ENCODE data around the gene DHFR2. TPM values are rescaled to one million over a fixed set of nuclear protein-coding genes. Genes with fewer than 3 reads are reported as not detected.
"Not testable (repeated sequence)": the region's sequence is repeated elsewhere in the genome, so short reads cannot be mapped to it uniquely, and the experiment has no call there.

DHFR2 gene
- total RNA-seq = 8.5 TPM

DNA sequence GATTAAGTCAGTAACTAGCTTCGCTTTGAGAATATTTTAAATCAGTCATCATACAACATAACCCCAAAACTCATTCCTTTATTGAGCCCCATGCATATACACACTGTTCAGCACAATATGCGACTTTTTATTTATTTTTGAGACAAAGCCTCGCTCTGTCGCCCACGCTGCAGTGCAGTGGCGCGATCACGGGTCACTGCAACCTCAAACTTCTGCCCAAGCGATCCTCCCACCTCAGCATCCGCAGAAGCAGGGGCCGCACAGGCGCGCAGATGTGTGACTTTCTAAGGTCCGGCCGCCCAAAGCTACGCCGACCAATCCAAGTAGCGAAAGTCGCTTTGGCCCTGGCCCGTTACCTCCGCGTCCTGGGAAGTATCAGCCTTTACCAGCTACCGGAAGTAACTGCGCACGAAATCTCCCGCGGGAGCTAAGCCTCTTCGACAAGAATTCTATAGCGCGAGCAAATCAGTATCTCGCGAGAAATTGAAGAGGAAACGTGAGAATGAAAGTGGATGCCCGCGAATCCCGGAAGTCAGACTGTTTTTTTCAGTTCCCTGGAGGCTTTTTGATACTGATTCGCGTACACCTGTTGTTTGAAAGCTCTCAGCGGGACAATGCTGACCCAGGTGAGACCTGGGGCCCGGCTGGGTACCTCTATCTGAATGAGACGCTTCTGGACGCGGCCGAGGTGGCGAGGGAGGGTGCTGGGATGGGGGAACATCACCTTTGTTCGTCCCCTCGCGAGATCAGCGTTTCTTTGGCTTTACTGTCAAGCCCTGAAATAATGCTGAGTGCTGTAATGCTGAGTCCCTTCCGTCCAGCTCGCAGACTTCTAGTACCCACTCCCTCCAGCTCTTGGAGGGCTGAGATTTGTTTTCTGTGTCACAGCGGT, at the start of gene DHFR2, which contains the start of gene NSUN3:
TSS of gene DHFR2 (minus strand) at position 404 of the 892 bp plus-strand sequence. CDS start 1,405 bp downstream, outside the sequence.
TSS of gene NSUN3 (plus strand) at position 549 of the 892 bp plus-strand sequence. CDS start at position 615, 66 bp downstream.
- DNase-seq (ENCODE audit: low spot score) = peak; percentile 95

DNA sequence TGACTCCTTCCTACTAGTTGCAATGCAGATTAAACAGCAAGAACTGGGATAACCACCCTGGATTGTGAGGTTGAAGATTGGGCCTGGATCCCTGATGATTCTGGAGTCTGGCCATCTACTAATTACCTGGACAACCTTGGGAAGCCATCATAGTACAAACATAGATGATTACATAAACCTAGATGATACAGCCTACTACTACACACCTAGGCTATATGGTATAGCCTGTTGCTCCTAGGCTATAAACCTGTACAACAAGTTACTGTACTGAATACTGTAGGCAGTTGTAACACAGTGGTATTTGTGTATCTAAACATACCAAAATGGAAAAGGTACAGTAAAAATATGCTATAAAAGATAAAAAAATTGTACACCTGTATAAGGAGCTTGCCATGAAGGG, 48.1 kb upstream of the DHFR2 start:
- DNase-seq (ENCODE audit: low spot score) = no peak

DNA sequence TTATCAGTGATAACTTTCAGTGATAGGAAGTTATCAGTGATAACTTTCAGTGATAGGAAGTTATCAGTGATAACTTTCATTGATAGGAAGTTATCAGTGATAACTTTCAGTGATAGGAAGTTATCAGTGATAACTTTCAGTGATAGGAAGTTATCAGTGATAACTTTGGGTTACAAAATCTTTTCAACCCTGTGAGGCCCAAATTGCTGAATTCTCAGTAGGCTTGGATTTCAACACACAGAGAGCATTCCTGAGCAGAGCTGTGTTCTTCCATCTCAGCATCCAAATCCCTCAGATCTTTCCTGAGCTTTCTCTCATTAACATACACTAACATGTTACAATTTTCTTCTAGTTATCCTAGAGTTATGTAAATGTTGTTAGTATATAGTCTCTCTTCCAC, 47.5 kb upstream of the DHFR2 start:
- DNase-seq (ENCODE audit: low spot score) = not testable (repeated sequence)

DNA sequence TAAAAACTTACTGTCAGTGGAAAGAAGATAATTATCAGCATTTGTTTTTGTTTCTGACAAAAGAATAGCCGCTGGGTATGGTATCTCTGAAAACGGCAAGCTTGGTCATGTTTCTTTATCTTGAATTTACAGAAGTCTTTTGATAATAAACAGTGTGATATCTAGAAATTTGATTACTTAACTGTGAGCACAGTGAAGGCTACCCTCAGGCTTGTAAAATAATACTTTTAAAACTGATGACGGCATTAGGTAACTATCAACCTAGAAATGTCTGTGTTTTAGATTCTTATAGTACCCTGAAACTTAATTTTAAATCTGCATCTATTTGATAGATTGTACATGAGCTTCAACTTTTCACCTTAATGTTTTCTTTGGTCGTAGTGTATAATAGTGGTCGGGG, 43.6 kb upstream of the DHFR2 start:
- no peak for DNase-seq (ENCODE audit: low spot score)

DNA sequence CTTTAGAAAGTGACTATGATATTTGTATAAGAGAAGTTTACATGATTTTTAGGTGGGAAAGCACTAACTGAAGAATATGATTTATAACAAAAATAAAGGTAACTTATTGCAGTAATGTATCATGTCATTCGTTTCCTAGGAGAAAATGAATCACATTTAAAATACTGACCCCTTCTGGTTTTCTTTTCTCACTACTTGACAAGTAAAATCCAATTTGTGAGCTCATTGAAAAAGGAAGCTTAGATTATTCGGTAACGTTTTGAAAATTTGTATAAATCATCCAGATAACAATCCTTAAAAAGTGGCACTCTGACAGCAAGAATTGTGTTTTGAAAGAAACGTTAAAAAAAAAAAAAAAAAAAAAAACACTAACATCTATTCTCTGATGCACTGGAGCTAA, 39.1 kb upstream of the DHFR2 start:
- no peak for DNase-seq (ENCODE audit: low spot score)

DNA sequence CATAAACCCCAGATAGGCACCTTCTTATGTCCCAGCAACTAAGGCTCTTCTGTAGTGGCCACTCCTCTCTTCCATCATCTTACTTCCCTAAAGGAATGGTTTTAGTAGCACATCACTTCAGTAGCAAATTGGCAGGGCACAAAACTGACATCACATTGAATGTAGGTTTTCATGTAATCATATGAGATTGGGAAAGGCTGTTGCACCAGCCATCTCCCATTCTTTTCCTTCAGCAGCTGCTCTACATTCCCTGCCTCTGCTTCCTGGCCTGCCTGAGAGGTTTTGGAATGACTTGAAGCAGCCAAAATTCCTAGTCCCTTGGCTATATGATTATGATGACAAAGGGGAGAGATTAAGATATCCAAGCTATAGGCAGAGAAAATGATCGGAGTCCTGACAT, 36.6 kb upstream of the DHFR2 start:
- DNase-seq (ENCODE audit: low spot score) = no peak

DNA sequence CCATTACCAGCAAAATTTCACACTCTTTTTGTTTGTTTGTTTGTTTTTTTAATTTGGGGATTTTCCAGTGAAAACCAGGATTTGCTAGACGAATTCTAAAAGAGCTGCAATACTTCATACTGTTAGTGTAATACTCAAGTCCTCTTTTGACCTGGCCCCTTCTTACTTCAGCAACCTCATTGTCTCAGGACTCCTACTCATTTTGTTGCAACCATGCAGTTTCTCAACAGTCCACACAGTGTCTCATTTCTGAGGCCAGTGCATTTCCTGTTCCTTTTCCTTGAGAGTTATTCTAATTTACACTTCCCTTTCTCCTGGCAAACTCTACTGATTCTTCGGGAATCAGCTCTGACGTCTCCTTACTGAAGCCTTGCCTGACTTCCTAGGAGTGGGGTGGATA, 35.7 kb upstream of the DHFR2 start:
- DNase-seq (ENCODE audit: low spot score) = no peak

DNA sequence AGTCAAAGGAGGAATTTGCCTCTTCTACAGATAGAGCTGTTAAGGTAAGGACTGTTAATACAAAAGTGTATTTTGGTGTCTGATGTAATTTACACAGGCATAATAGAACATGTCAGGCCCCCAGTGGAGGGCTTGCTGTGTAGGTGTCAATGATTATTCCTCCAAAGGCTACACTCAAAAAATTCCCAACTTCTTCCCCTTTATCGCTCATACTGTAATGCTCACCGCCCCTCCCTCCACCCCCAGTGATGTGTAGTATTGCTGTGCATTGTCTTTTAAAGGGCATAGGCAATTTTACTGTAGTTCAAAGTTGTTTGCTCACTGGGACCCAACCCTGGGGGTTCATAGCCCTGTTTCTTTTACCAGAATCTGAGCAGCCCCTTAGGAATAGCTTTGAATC, 32.4 kb upstream of the DHFR2 start:
- no peak for DNase-seq (ENCODE audit: low spot score)

DNA sequence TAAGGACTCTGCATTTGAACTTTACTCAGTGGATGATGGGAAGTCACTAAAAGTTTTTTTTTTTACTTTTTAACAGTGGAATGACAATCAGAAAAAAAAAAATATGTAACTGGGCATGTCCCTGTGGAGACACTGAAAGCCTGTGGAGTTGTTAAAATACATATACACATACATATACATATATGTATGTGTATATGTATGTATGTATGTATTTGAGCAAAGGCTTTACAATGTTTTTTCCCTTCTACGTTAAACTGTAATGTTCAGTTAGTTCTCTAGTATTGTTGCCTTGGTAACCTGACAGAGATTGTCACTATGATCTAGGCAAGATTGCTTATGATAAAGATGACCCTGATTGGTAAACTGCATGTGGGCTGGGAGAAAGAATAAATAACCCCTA, 30.4 kb upstream of the DHFR2 start:
- no peak for DNase-seq (ENCODE audit: low spot score)

DNA sequence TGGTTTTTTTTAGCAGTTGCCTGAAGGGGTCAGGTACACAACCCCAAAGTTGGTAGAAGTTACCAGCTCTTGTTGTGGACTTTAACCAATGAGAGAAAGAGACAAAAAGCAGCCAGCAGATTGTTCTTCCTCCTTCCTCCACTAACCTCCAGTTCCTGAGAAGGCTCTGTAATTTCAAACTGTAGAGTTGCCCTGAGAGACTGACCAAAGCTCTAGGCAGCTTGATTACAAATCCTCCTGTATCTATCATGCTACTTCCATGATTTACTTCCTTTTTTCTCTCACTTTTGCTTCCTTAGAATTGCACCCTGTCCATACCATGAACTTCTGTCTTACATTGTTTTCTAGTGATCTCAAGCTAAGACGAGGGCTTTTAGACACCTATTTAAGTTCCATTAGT, 29.4 kb upstream of the DHFR2 start:
- DNase-seq (ENCODE audit: low spot score) = no peak

DNA sequence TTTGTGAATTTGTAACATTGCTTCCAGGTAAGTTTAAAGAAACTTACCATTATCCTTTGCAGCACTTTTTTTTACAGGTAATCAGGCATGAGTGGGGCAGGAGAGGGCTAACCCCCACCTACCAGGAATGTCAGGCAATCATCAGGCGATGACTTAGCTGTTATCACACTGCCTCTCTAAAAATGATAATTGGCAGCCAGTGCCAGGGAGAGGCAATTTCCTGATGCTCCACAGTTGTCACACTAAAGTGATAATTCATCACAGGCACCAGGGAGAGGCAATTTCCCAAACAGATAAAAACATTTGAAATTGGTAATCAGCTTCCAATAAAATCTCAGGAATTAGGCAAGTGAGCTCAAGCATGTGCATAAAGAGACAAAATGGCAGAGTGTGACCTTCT, 26.4 kb upstream of the DHFR2 start:
- no peak for DNase-seq (ENCODE audit: low spot score)

DNA sequence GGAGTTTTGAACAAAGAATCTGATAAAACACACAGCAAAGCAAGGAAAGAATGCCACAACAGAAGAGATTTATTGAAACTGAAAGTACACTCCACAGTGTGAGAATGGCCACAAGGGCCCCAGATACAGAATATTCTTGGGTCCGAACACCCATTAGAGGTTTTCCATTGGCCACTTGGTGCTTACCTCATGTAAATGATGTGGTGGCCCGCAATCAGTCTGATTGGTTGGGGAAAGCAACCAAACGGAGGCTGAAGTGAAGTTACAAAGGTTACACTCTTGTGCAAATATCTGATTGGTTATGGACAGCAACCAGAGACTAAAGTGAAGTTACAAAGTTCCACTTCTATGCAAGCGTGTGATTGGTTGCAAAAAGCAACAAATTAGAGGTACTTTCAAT, 20.5 kb upstream of the DHFR2 start:
- no peak for DNase-seq (ENCODE audit: low spot score)

DNA sequence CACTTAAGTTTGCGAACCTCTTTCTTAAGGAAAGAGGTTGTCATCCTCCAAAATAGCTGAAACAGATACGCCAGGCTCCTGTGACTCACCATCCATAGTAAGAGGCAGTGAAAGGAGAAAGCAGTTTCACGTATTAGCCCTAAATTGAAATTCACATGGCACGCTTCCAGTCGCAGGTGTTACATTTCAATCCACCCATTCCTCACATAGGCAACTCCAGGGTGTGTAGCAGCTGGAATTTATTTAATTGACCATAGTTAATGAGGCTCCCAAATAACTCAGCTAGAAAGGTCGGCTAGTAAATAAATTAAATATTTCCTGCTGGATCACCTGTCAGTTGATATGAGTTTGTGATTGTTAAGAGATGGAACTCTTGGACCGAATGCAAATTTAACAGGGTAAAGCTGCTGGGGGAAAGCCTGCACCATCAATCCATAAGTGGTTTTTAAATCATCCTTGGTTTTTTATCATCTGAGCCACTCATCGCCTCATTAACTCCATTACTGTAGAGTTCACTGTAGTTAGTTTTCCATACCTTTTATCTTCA, 19.7 kb upstream of the DHFR2 start:
- DNase-seq (ENCODE audit: low spot score) = no peak

DNA sequence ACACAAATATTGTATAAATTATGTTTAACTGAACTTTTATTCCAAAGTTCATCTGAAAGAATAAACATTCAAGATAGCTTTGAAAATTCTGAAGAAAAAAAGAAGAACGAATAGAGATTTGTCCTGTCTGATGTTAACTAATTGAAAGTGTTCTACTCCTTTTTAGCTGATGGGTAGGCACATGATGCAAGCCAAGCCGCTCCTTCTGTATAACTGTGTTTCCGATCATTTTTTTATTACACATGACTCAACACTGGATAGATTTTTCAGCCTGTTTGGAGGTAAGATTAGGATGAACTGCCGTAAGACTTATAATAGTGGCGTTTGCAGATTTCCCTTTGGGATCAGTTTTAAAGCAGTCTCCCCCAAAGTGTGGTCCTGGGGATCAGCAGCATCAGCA, 19.2 kb upstream of the DHFR2 start:
- DNase-seq (ENCODE audit: low spot score) = no peak

DNA sequence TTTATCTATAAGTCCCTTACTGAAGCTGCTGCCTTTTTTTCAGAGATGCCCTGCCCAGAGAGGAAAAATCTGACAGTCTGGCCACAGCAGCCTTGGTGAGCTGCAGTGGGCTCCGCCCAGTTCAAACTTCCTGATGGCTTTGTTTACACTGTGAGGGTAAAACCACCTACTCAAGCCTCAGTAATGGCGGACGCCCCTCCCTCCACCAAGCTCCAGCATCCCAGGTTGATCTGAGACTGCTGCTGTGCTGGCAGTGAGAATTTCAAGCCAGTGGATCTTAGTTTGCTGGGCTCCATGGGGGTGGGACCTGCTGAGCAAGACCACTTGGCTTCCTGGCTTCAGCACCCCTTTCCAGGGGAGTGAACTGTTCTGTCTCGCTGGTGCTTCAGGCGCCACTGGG, 17.8 kb upstream of the DHFR2 start:
- DNase-seq (ENCODE audit: low spot score) = not testable (repeated sequence)

DNA sequence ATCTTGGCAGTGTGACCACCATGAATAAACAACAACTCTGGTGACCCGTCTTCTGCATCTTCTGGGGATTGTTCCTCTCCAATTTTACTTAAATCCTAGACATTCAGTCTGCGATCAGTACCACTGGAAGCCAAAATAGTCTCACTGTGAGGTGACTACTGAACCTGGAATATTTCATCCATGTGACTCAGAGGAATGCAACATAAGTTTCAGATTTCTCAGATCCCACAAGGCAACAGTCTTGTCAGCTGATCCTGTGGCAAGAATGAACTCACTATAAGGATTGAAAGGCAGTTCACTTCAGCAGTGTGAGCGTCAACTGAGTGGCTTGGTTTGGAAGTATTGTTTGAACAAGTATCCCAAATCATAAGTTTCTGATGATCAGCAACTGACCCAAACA, 13.3 kb upstream of the DHFR2 start:
- DNase-seq (ENCODE audit: low spot score) = no peak

DNA sequence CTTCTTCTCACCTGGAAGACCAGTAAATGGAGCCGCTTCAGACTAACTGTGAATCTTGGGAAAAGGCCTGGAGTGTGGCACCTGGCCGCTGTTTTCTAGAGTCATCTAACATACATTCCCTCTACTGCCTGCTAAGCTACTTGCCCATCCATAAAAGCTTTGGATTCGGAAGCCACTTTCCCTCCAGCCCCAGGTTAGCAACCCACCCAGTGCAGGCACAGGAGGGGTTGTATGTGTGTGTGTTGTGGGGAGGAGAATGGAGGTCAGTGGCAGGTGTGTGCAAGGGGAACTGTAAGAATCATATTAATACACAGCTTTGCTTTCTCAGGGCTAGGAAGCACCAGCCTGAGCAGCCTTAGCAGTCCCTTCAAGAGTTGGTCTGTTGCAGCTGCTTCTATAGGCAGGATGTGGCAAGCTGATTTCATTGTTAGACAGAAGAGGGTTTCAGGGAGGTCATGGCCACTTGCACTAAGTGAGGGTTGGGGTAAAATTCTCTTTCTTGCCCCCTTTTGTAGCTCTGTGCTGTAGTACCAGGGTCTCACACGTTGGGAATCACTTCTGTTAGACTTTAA, 9.1 kb upstream of the DHFR2 start:
- no peak for DNase-seq (ENCODE audit: low spot score)

DNA sequence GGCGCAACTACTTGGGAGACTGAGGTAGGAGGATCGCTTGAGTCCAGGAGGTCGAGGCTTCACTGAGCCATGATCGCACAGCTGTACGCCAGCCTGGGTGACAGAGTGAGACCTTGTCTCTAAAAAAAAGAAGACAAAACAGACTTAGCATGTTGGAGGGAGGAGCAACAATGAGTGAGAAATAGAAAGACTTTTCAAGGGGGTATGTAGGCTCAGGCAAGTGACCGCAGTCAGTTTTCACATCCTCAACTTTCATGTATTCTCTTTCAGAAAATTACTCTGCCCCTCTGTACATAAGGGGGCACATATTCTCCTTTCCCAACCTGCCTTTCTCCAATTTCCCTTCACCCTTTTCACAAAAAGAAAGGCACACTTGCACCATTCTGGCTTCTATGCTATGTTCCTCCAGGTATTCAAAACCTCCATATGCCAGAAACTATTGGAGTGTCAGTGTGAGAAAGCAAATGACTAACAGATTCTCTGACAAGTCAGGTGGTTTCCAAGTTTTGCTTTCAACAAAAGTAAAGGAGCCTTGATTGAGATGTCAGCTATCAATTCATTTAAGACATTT, 7.7 kb upstream of the DHFR2 start:
- DNase-seq (ENCODE audit: low spot score) = no peak

DNA sequence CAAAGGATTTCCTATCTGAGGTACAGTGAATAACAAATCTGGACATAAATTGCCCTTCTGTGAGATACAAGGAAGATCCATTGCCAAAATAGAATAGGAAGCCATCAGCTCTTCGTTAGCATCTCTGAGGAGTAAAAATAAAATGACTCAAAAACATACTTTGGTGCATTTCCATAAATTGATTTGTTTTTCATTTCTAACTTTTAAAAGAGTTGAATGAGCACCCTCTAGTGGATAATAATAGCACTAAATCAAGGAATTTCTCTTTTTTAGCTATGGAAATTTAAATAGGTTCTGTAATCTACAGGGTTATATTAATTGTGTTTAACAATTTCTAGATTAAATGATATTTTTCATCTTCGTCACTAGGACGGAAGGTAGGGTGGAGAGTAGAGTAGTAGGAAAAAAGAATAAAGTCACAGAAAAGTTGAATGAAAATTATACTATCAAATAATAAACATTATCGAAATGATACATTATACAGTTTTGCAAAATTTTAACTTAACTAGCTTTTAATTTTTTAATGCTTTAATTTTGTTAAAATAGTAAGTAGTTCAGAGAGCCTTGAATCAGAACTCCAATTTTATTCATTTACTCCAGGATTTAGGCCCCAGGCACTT, 6.6 kb upstream of the DHFR2 start:
- no peak for DNase-seq (ENCODE audit: low spot score)

DNA sequence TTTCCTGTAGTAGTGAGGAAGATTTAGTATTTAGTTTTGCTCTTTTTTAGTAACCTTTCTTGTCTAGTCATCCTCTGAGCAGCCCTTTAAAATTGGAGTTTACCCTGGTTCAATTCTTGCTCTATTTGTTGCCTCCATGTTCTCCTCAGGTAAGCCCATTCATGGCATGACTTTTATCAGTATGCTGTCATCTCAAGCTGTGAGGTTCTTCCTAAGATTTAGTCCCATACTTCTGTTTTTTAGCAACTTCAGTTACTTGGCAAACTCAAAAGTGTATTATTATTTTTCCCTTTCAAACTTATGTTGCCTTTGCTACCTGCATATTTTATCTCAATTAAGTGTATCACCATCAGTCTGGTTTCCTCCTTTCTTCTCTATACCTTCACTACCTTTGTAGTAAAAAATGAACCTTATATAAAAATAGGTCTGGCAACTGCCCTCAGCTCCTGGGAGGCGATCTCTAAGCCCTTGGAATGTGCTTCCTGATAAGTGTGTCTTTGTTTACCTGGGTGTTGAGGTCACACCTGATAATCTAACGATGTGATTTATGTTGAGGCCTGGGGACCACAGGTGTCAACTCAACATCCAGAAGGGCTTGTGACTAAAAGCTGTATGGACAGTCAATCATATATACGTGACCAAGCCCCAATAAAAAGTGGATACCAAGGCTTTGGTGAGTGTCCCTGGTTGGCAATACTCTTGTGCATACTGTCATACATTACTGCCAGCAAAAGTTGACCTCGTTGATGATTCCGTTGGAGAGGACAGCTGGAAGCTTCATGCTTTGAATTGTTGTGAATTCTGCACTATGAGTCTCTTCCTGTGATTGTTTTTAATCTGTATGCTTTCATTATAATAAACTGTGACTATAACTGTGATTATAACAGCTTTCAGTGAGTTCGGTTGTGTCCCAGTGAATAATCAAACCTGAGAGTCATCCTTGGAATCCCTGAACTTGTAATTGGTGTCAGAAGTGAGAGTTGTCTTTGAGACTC, 4.1 kb upstream of the DHFR2 start:
- DNase-seq (ENCODE audit: low spot score) = no peak
